GM10248 (cell line): ENCODE results near the gene MPL.

ENCODE experiments used
- CTCF ChIA-PET: fragments of 300-600 bp; sonication (Branson Sonifier 250); formaldehyde crosslinking; extraction: SDS; loops from one replicate; lab custom pipeline; 2021; ENCODE audit warnings: antibody characterized with exemption; lab: Yijun Ruan, JAX
- POLR2A ChIA-PET: fragments of 350-650 bp; sonication (Branson Sonifier 250); formaldehyde crosslinking; extraction: SDS; loops from one replicate; lab custom pipeline; 2020; ENCODE audit warnings: antibody characterized with exemption; lab: Yijun Ruan, JAX
- DNase-seq: peaks from one replicate; pipeline ENCODE4 v3.0.0; 2012; ENCODE audit errors: extremely low spot score
- TF ChIP-seq, protein P1 (sequence below): IDR thresholded peaks from 2 replicates; pipeline ENCODE4 v1.5.1; 2012; ENCODE audit warnings: mild to moderate bottlenecking, low read depth; ENCODE audit errors: extremely low read depth, missing control alignments, control extremely low read depth

MPL gene

DNA sequence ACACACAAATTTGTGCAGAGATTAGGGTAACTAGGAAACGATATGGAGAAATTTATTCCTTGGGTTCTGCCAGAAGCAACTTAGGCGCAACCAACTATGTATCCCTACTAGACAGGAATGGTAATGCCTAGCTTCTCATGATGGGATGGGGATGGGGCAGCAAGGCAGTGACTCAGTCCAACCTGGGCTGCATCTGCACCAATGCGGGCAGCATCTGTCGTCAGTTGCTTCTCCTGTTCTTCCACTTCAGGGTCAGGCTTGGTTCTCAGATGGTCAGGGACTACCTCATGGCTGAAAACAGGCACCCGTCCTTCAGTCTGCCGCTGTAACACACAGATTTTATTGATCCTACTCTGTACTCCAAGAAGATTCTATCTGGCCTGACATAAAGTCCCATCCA is 49.1 kb downstream of the MPL start:
- CTCF ChIA-PET = interaction anchor here (1.2 to 2.1 kb wide), 4 partner anchors 9 to 28 kb away, joined by 3 to 7 read pairs (median 4); partner anchors contain the start of gene ELOVL1
- DNase-seq = no peak
- POLR2A ChIA-PET = no interaction called here
- TF ChIP-seq, protein P1, sequence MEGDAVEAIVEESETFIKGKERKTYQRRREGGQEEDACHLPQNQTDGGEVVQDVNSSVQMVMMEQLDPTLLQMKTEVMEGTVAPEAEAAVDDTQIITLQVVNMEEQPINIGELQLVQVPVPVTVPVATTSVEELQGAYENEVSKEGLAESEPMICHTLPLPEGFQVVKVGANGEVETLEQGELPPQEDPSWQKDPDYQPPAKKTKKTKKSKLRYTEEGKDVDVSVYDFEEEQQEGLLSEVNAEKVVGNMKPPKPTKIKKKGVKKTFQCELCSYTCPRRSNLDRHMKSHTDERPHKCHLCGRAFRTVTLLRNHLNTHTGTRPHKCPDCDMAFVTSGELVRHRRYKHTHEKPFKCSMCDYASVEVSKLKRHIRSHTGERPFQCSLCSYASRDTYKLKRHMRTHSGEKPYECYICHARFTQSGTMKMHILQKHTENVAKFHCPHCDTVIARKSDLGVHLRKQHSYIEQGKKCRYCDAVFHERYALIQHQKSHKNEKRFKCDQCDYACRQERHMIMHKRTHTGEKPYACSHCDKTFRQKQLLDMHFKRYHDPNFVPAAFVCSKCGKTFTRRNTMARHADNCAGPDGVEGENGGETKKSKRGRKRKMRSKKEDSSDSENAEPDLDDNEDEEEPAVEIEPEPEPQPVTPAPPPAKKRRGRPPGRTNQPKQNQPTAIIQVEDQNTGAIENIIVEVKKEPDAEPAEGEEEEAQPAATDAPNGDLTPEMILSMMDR = no peak

DNA sequence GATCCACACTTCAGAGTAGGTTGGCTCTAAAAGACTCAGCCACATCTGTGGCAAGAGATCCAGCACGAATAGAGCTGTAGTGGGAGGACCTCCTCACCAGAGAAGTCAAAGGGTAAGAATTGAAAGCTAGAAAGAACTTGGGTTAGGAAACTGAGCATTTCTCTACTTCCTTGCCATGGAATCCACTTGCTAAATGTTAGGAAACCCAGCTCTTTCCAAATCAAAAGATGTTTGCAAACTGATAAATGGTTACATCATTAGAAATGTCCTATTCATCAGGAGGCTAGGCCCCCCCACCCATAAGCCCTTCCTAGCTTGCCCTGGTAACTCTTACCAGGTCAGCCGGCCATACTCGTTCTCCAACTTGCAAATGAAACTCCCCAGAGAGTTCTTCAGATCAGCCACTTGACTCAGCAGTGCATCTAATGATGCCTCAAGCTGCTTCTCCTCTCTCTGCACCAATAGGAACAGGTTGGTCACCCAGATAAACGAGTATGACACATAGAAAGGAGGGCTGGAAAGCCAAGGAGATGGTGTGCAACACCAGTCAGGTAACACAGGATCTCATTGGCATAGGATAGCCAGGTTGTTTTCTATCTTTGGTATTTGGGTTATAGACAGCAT is 50.5 kb downstream of the MPL start:
- CTCF ChIA-PET = interaction anchor here (0.8 to 1.8 kb wide), 4 partner anchors 10 to 27 kb away, joined by 3 to 7 read pairs (median 4); no protein-coding TSS in a partner anchor
- TF ChIP-seq, protein P1 = no peak
- DNase-seq = no peak
- POLR2A ChIA-PET = interaction anchor here (1.0 to 1.1 kb wide), 2 partner anchors 11 to 20 kb away, joined by 3 read pairs; partner anchors contain the start of gene ELOVL1

DNA sequence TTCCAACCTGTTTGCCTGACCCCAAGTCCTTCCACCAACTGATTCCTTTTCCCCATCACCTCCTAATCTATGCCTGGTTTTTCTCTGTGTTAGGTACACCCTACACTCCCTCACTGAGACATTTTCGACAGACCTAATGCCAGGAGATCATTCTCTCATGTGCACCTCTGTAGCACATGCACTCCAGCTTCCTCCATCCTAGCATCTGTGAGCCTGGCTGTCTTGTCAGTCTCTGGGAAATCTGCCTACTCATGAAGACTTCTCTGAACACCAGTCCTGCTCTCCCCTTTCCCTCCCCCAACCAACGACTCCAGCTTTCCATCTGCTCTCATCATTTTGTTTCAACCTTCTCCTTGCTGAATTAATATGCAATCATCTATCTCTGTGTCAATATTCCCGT is 51.0 kb downstream of the MPL start:
- CTCF ChIA-PET = interaction anchor here (0.9 to 1.7 kb wide), 6 partner anchors 11 to 546 kb away, joined by 3 to 7 read pairs (median 3); no protein-coding TSS in a partner anchor
- TF ChIP-seq, protein P1 = no peak
- no peak for DNase-seq
- POLR2A ChIA-PET = interaction anchor here (1.1 kb wide), 1 partner anchor 12 kb away, joined by 3 read pairs; no protein-coding TSS in a partner anchor

DNA sequence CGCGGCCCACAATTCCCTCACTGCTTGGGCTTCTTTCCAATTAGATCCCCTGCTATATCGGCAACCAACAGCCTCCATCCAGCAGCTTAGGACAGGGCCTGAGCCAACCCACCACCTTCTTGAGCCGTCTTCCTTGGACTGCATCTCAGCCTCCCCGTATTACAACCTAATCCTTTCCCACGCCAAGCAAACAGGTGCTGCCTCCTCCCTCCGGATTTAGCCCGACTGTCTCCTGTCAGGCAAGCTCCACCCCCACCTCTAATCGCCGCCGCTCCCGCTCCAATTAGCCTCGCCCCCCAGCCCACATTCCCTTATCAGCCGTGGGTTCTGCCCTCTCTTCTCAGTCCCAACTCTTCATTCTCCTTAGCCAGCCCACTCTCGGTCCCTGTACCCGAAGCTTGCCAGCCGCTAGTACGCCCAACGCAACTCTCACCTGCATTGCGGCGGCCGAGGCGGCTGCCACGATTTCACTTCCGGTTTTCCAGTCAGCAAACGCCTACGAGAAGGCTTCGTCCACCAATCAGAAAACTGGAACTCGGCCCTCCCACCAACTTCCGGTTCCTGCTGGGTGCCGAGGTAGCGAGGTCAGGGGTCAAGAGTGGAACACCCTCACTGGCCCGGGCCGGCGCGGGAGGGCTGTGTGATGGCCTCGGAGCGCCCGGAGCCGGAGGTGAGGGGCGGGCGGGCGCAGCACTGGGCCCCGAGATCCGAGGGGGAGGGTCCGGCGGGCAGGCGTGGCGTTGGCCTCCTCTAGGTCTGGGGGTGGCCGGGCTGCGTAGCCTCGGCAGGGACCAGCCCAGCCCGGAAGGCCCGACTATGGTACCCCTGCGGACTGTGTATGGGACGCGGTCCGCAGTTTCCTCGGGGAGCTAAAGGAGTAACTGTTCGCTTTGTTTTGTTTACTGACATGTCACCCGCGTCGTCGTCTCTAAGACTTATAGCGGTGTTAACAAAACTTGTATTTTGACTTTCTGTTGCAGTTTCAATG is 52.0 kb downstream of the MPL start, which contains the start of the genes MED8 and SZT2:
TSS of gene MED8 (minus strand) at position 475 of the 988 bp plus-strand sequence. CDS start at position 439, 36 bp downstream.
TSS of gene SZT2 (plus strand) at position 574 of the 988 bp plus-strand sequence. CDS start at position 644, 70 bp downstream.
- TF ChIP-seq, protein P1 = no peak
- peak; percentile 97 for DNase-seq
- ChIA-PET CTCF (interaction anchor here (0.8 to 1.7 kb wide), 10 partner anchors 12 to 545 kb away, joined by 3 to 7 read pairs (median 3); no protein-coding TSS in a partner anchor), POLR2A (interaction anchor here (1.1 kb wide), 1 partner anchor 13 kb away, joined by 3 read pairs; no protein-coding TSS in a partner anchor)

DNA sequence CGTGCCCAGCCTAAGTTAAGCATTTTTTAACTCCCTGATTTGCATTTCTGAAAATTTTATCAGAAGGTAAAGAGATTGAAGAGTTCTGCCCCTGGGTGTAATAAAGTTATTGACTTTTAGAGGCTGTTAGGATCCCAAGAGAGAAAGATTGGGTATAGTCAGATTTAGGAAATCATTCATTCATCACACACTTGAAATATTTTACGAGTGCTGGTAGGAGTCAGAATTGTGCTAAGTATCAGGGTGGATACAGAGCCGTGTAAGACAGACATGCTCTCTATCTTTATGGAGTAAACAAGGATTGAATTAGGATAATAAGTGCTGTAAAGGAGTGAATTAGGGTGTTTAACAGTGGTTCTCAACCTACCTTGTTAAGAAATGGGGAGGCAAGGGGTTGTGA is 55.1 kb downstream of the MPL start:
- POLR2A ChIA-PET = no interaction called here
- TF ChIP-seq, protein P1 = no peak
- CTCF ChIA-PET = interaction anchor here (1.4 kb wide), 1 partner anchor 166 kb away, joined by 5 read pairs; no protein-coding TSS in a partner anchor
- DNase-seq = no peak

DNA sequence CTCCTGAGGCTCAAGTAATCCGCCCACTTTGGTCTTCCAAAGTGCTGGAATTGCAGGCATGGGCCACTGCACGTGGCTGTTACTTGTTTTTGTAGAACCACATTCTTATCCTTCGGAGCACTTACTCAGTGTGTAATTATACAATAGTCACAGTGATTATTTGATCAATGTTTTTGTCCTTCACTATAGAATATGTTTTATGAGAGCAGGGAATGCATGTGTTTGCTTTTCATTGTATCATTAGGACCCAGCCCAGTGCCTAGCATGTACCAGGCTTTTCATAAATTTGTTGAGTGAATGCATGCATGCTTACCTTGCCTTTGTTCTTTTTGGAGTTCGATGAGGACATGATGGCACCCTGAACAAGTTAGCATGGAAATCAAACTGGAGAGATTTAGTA is 57.9 kb downstream of the MPL start:
- no peak for DNase-seq
- ChIA-PET CTCF (interaction anchor here (1.1 to 1.5 kb wide), 3 partner anchors 9 to 169 kb away, joined by 3 read pairs; no protein-coding TSS in a partner anchor), POLR2A (no interaction called here)
- TF ChIP-seq, protein P1 = no peak
